Vagina (tissue), 2 donors: Measurements from ENCODE around the gene UCHL1. TPM values are rescaled to one million over a fixed set of nuclear protein-coding genes. Genes with fewer than 3 reads are reported as not detected.

Experiments used
- DNase-seq, 2 donors: peaks; one replicate each; pipeline ENCODE4 v3.0.0-alpha.2; 2017; ENCODE audit errors: extremely low spot score in 2 of 2
- H3K27ac ChIP-seq: fragments of 200-600 bp; sonication (generic); one replicate; pipeline ENCODE4 v1.5.1; 2019
- H3K27me3 ChIP-seq: fragments of 200-600 bp; sonication (generic); one replicate; pipeline ENCODE4 v1.5.1; 2019
- H3K36me3 ChIP-seq, 2 donors: fragments of 200-600 bp; sonication (generic); one replicate each; pipeline ENCODE4 v1.5.1; 2017 to 2019
- H3K4me1 ChIP-seq: fragments of 200-600 bp; sonication (generic); one replicate; pipeline ENCODE4 v1.5.1; 2019
- H3K4me3 ChIP-seq, 2 donors: fragments of 200-600 bp; sonication (generic); 1 replicate in 1 of 2; 2 replicates in 1 of 2; pipeline ENCODE4 v1.5.1; 2016 to 2019
- H3K9me3 ChIP-seq: fragments of 200-600 bp; sonication (generic); one replicate; pipeline ENCODE4 v1.5.1; 2019
- POLR2A ChIP-seq, 2 donors: fragments of 450-650 bp; IDR thresholded peaks; one replicate each; pipeline ENCODE4 v1.6.1; 2017; ENCODE audit warnings: antibody characterized with exemption in 2 of 2, mild to moderate bottlenecking in 2 of 2, moderate library complexity in 2 of 2
- POLR2AphosphoS5 ChIP-seq, 2 donors: sonication (generic); formaldehyde crosslinking; IDR thresholded peaks; one replicate each; pipeline ENCODE4 v1.9.0; 2017; ENCODE audit warnings: antibody characterized with exemption in 2 of 2, mild to moderate bottlenecking in 2 of 2, low read depth in 1 of 2; ENCODE audit not compliant: insufficient read depth in 1 of 2
- intact Hi-C: fragments of 100-400 bp; cut with DNase I; formaldehyde crosslinking; loops from one replicate; pipeline ENCODE4 v1.15.1; 2023
- total RNA-seq: library from RNA; depleted of rRNA; stranded (reverse); fragments of >200 nt; gene quantifications from one replicate; pipeline ENCODE4 v1.2.3, GENCODE V29; 2016
- TF ChIP-seq, protein P1 (sequence below), 3 experiments: fragments of 450-650 bp in 2 of 3; fragments of 200-600 bp in 1 of 3; sonication (generic) in 1 of 3; IDR thresholded peaks; one replicate each; pipeline ENCODE4 v1.5.1; 2017 to 2019; ENCODE audit warnings: antibody characterized with exemption in 3 of 3, mild to moderate bottlenecking in 2 of 3, moderate library complexity in 2 of 3

Gene UCHL1
- total RNA-seq, 1 donor from 2014 or later, result 174 TPM

DNA sequence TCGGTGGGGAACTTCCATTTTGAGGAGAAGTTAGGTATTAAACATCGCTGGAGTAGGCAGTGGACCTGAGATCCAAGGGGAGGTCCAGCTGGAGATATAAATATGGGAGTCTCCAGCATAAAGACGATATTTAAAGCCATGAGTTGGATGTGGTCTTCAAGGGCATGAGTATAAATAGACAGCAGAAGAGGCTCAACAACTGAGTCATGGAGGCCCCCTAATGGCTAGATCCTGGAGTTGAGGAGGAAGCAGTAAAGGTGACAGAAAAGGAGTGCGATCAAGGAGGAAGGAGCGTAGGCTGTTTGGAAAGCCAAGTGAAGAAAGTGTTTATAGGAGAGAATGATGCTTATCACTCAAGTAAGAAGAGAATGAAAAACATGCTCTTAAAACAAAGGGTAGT, 24.3 kb upstream of the UCHL1 start:
- Histone ChIP-seq H3K27me3 (no peaks in the 10 kb centered on the region), H3K27ac (no peak overlapping the region), H3K9me3 (no peaks in the 10 kb centered on the region), H3K36me3 (no peaks in the 10 kb centered on the region), H3K4me1 (no peaks in the 10 kb centered on the region), H3K4me3 (no peak overlapping the region)
- no peak for DNase-seq
- TF ChIP-seq POLR2AphosphoS5 (IDR thresholded peaks at IDR 0.05; ENCODE audit: insufficient read depth in 1 of 2, low read depth in 1 of 2), result no peak
- TF ChIP-seq, protein P1, sequence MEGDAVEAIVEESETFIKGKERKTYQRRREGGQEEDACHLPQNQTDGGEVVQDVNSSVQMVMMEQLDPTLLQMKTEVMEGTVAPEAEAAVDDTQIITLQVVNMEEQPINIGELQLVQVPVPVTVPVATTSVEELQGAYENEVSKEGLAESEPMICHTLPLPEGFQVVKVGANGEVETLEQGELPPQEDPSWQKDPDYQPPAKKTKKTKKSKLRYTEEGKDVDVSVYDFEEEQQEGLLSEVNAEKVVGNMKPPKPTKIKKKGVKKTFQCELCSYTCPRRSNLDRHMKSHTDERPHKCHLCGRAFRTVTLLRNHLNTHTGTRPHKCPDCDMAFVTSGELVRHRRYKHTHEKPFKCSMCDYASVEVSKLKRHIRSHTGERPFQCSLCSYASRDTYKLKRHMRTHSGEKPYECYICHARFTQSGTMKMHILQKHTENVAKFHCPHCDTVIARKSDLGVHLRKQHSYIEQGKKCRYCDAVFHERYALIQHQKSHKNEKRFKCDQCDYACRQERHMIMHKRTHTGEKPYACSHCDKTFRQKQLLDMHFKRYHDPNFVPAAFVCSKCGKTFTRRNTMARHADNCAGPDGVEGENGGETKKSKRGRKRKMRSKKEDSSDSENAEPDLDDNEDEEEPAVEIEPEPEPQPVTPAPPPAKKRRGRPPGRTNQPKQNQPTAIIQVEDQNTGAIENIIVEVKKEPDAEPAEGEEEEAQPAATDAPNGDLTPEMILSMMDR (IDR thresholded peaks at IDR 0.05), result no peak
- no peak for TF ChIP-seq POLR2A (IDR thresholded peaks at IDR 0.05)
- intact Hi-C loops, result no loop called here

DNA sequence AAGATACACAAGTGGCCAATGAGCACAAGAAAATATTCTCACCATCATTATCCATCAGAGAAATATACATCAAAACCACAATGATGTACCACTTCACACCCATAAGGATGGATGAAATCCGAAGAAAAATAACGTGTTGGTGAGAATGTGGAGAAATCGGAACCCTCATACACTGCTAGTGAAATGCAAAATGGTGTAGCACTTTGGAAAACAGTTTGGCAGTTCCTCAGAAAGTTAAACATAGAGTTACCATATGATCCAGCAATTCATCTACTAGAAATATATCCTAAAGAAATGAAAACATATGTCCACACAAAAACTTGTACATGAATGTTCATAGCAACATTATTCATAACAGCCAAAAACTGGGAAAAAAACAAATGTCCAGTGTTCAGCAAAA, 23.9 kb upstream of the UCHL1 start:
- Histone ChIP-seq H3K9me3 (no peaks in the 10 kb centered on the region), H3K4me1 (no peaks in the 10 kb centered on the region), H3K27ac (no peak overlapping the region), H3K27me3 (no peaks in the 10 kb centered on the region), H3K36me3 (no peaks in the 10 kb centered on the region), H3K4me3 (no peak overlapping the region)
- no peak for DNase-seq
- intact Hi-C loops, result no loop called here
- TF ChIP-seq POLR2AphosphoS5 (IDR thresholded peaks at IDR 0.05; ENCODE audit: insufficient read depth in 1 of 2, low read depth in 1 of 2) (no peak), POLR2A (IDR thresholded peaks at IDR 0.05) (no peak)
- TF ChIP-seq, protein P1 (IDR thresholded peaks at IDR 0.05), result no peak

DNA sequence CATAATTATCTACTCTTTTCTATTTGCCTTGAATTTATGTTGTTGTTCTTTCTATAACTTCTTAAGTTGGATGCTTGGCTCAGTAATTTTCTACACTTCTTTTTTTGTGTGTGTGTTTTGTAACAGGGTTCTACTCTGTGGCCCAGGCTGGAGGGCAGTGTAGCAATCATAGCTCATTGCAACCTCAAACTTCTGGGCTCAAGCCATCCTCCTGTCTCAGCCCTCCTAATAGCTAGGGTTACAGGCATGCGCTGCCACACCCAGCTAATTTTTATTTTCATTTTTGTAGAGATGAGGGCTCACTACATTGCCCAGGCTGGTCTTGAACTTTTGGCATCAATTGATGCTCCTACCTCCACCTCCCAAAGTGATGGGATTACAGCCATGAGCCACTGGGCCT, 20.7 kb upstream of the UCHL1 start:
- no peak overlapping the region for H3K27ac ChIP-seq
- H3K9me3 ChIP-seq, result no peaks in the 10 kb centered on the region
- no peaks in the 10 kb centered on the region for H3K27me3 ChIP-seq
- TF ChIP-seq POLR2AphosphoS5 (IDR thresholded peaks at IDR 0.05; ENCODE audit: insufficient read depth in 1 of 2, low read depth in 1 of 2) (no peak), POLR2A (IDR thresholded peaks at IDR 0.05) (no peak)
- TF ChIP-seq, protein P1 (IDR thresholded peaks at IDR 0.05), result no peak
- H3K4me1 ChIP-seq, result no peaks in the 10 kb centered on the region
- H3K4me3 ChIP-seq, result no peak overlapping the region
- DNase-seq, result no peak
- intact Hi-C loops, result no loop called here
- H3K36me3 ChIP-seq, result no peaks in the 10 kb centered on the region

DNA sequence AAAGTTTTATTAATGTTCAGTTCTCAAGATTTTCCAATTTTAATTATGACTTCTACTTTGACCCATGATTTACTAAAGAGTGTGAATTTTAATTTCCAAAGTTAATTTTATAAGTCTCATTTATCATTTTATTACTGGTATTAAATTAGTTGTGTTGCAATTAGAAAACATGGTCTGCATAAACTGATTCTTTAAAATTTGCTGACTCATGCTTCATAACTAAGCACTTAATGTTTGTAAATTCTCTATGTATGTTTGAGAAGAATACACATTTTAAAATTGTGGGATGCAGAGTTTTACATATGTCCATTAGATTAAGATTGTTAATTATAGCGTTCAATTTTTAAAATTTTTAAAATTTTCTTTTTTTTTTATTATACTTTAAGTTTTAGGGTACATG, 20.2 kb upstream of the UCHL1 start:
- no peak for DNase-seq
- Histone ChIP-seq H3K4me1 (no peaks in the 10 kb centered on the region), H3K9me3 (no peaks in the 10 kb centered on the region), H3K27me3 (no peaks in the 10 kb centered on the region), H3K4me3 (no peak overlapping the region), H3K27ac (no peak overlapping the region), H3K36me3 (no peaks in the 10 kb centered on the region)
- no peak for TF ChIP-seq POLR2A (IDR thresholded peaks at IDR 0.05)
- TF ChIP-seq, protein P1 (IDR thresholded peaks at IDR 0.05), result no peak
- TF ChIP-seq POLR2AphosphoS5 (IDR thresholded peaks at IDR 0.05; ENCODE audit: insufficient read depth in 1 of 2, low read depth in 1 of 2), result no peak
- intact Hi-C loops, result no loop called here

DNA sequence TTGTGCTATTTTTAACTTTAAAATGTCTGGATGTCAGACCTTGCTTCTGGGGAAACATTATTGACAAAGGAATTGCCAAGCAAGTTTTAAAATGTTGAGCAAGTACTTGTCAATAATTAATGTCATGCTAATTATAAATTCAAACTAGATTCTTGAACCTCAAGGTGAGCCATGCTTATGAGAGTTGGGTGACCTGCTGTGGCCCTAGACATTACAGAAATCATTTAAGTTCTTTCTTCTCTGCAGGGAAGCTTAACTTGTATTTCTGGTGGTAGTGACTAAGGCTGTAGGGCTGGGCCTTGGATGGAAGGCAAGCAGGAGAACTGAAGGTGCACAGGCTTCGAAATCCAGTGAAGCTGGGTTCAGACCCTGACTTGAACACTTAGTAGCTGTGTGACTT, 14.8 kb upstream of the UCHL1 start:
- H3K27ac ChIP-seq, result no peak overlapping the region
- TF ChIP-seq, protein P1 (IDR thresholded peaks at IDR 0.05), result no peak
- TF ChIP-seq POLR2A (IDR thresholded peaks at IDR 0.05) (no peak), POLR2AphosphoS5 (IDR thresholded peaks at IDR 0.05; ENCODE audit: insufficient read depth in 1 of 2, low read depth in 1 of 2) (no peak)
- intact Hi-C loops, result no loop called here

More for the DNA sequence above, 14.8 kb upstream of the UCHL1 start:
- Histone ChIP-seq H3K27me3 (no peaks in the 10 kb centered on the region), H3K36me3 (no peaks in the 10 kb centered on the region), H3K4me1 (no peaks in the 10 kb centered on the region), H3K9me3 (no peaks in the 10 kb centered on the region), H3K4me3 (no peak overlapping the region)
- no peak for DNase-seq
